Dendritic cell treated with granulocyte-macrophage colony-stimulating factor and Interleukin-4, amounts not matched to agents 40 ng/mL and 50 ng/mL, for 4 days (primary cell): ENCODE measurements around the gene ABLIM2.

ENCODE experiments used
- H3K27ac Mint-ChIP-seq: one replicate; pipeline ENCODE4 v1.8.0; 2022; ENCODE audit warnings: mild to moderate bottlenecking, mixed read lengths
- H3K27me3 Mint-ChIP-seq: one replicate; pipeline ENCODE4 v1.8.0; 2022; ENCODE audit warnings: mild to moderate bottlenecking, mixed read lengths
- H3K36me3 Mint-ChIP-seq: one replicate; pipeline ENCODE4 v1.8.0; 2022; ENCODE audit warnings: low read depth, mixed read lengths
- H3K4me1 Mint-ChIP-seq: one replicate; pipeline ENCODE4 v1.8.0; 2022; ENCODE audit warnings: low read depth, mixed read lengths
- H3K4me3 Mint-ChIP-seq: one replicate; pipeline ENCODE4 v1.8.0; 2022; ENCODE audit warnings: mild to moderate bottlenecking, moderate library complexity, mixed read lengths
- H3K9me3 Mint-ChIP-seq: one replicate; pipeline ENCODE4 v1.8.0; 2022; ENCODE audit warnings: mixed read lengths
- intact Hi-C: fragments of 100-400 bp; cut with micrococcal nuclease; formaldehyde crosslinking; loops from one replicate; pipeline ENCODE4 v1.15.0; 2022

Gene ABLIM2

DNA sequence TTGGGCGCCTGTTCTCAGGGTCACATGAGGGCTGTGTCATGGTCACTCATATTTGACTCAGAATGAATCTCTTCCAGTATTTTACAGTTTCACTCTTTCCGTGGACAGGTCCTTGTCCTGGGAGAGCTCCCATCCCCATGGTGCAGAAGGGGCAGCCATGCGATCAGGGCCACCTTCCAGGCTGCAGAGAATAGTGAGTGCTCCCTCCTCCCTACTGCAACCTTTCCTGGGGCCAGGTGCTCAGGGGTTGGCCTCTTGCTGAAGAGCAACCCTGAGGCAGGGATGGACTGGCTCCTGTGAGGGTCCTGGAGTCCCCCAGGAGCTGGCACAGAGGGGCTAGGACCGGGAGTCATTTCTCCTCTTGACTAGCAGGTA lies 108.4 kb downstream of the ABLIM2 start:
- no peak overlapping the region for H3K27ac Mint-ChIP-seq
- peaks cover 5% of the 10 kb centered on the region for H3K9me3 Mint-ChIP-seq
- H3K4me3 Mint-ChIP-seq, result no peak overlapping the region
- peaks cover 39% of the 10 kb centered on the region for H3K27me3 Mint-ChIP-seq
- intact Hi-C loops, result no loop called here
- no peaks in the 10 kb centered on the region for H3K4me1 Mint-ChIP-seq
- no peaks in the 10 kb centered on the region for H3K36me3 Mint-ChIP-seq

DNA sequence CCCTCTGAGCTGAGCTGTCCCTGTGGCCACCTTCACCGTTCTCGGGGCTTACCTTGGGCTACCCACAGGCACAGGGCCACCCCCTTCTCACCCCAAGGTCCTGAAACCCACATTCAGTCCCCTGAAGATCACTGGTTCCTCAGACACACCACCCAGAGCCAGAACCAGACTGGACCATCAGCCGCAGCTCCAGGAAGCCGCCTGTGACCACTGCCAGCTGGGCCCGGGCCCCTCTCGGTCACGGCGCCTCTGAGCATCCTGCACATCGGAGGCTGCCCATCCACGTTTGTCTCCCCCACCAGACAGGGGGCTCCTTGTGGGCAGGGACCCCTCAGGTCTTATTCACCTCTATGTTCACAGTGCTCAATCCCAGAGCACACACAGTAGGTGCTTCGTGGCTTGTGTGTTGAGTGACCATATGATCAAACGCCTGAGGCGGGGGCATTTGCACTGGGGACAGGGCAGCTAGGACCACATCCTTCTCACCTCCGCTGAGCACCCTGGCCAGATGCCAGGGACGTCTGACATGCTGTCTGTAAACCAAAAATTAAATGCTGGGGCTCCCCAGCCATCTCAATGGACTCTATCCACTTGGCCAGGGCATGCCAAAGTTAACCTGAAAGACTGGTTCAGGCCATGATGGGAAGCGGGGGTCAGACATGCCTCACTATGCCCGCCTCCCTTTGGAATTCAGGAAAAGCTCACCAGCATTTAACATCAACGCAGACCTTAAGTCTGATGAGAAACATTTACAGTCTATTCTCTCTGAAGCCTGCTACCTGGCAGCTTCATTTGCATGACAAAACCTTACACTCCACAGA lies 109.5 kb downstream of the ABLIM2 start:
- Mint-ChIP-seq H3K36me3 (no peaks in the 10 kb centered on the region), H3K4me1 (no peaks in the 10 kb centered on the region), H3K9me3 (no peaks in the 10 kb centered on the region), H3K4me3 (no peak overlapping the region), H3K27ac (no peak overlapping the region), H3K27me3 (peaks cover 46% of the 10 kb centered on the region)
- intact Hi-C loops, result no loop called here

DNA sequence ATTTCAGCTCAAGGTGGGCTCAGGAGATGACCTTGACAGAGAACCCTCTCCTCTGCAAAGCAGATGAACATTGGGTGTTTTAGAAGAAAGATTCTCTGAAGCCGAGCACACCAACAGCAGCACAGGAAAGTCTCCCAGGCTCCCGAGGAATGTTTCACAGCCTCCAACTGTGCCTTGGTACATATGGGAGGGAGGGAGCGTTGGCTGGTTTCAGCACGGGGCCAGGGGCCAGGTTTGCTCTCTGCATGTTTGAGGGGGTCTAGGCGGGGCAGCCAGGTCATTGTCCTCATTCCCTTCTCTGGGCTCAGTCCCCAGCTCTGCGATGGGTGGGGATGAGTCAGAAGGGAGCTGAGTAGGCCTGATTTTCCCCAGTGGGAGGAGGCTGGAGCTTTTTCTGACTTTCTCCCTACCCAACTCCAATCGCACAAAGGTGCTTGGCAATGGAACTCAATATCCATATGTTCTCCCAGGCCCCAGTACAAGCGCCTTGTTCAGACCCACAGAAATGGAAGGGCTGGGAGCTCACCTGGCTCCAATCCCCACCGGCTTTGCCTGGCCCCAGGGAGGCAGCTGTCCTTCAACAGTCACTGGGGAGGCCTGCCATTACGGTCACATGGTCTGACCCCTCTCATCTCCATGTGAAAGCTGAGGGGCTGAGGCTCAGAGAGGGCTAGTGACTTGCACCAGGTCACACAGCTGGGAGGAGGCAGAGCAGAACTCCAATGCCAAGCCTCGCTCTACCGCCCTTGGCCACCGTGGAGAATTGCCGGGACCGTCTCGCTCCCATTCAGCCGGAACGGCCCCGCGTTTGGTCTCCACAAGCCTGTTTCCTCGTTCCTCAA lies 110.6 kb downstream of the ABLIM2 start:
- H3K27me3 Mint-ChIP-seq, result peaks cover 49% of the 10 kb centered on the region
- no peak overlapping the region for H3K4me3 Mint-ChIP-seq
- intact Hi-C loops, result no loop called here
- H3K4me1 Mint-ChIP-seq, result no peaks in the 10 kb centered on the region
- H3K36me3 Mint-ChIP-seq, result no peaks in the 10 kb centered on the region
- H3K27ac Mint-ChIP-seq, result no peak overlapping the region
- no peaks in the 10 kb centered on the region for H3K9me3 Mint-ChIP-seq

DNA sequence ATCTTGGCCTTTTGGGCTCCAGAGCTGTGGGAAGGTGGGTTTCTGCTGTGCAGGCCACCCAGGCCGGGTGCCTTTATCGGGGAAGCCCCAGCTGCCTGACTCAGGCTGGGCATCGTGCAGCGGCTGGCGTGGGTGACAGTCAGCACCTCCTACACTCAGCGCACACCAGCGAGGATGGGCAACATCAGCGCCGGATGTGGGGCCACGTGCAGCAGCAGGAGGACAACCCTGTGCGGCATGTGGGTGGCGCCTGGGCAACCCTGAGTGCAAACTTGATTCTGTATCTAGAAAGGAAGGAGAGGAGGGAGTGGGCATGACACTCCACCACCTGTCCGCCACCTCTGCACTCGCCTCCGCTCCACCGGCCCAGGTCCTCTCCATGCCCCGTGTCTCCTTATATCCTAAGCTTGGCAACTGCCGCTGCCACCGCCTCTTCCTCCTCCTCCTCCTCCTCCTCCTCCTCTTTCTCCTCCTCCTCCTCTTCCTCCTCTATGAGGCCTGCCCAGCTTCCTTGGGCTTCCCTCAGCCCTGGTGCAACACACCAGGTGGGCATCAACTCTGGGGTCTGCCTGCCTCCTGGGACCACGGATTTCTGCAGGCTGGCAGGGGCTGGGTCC lies 111.6 kb downstream of the ABLIM2 start:
- intact Hi-C loops, result no loop called here
- Mint-ChIP-seq H3K4me1 (no peaks in the 10 kb centered on the region), H3K36me3 (no peaks in the 10 kb centered on the region), H3K9me3 (no peaks in the 10 kb centered on the region), H3K4me3 (no peak overlapping the region), H3K27me3 (peaks cover 50% of the 10 kb centered on the region), H3K27ac (no peak overlapping the region)

DNA sequence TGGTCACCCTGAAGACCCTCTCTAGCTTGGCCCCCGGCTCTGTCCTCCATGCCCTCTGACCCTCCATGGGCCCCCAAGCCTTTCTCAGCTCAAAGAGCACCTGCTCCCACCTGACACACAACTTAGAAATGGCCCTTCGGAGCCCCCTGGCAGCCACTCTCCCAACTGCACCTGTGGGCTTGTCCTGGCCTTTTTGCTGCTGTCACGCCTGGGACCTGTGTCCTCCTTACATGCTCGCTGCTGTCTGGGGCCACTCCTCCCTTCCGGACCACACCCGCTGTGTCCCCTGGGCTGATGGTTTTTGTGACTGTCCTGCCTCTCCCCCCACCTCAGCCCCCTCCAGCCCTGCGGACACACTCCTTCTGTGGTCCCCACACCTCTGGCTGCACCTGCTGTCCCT lies 112.7 kb downstream of the ABLIM2 start:
- H3K27ac Mint-ChIP-seq, result no peak overlapping the region
- no peaks in the 10 kb centered on the region for H3K36me3 Mint-ChIP-seq
- H3K4me3 Mint-ChIP-seq, result no peak overlapping the region
- intact Hi-C loops, result no loop called here
- no peaks in the 10 kb centered on the region for H3K4me1 Mint-ChIP-seq
- H3K9me3 Mint-ChIP-seq, result no peaks in the 10 kb centered on the region
- H3K27me3 Mint-ChIP-seq, result peaks cover 46% of the 10 kb centered on the region

DNA sequence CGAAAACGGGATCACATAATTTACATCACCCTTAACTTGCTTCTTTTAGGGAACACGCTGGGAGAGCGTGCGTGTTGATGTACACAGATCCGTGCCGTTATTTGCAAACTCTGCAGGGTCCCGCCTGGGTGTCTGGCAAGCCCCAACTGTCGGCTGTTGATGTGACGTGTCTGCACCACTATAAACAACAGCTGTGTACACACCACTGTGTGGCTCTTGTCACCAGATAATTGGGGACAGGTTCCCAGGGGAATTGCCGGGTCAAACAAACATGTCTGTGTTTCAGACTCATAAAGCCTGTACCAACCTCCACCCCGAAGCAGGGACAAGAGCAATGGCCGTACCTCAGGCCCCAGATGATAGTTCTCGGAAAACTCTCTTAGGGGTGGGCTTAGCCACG lies 113.9 kb downstream of the ABLIM2 start:
- Mint-ChIP-seq H3K27me3 (peaks cover 36% of the 10 kb centered on the region), H3K9me3 (no peaks in the 10 kb centered on the region), H3K4me3 (no peak overlapping the region), H3K36me3 (no peaks in the 10 kb centered on the region), H3K27ac (no peak overlapping the region), H3K4me1 (no peaks in the 10 kb centered on the region)
- intact Hi-C loops, result no loop called here

DNA sequence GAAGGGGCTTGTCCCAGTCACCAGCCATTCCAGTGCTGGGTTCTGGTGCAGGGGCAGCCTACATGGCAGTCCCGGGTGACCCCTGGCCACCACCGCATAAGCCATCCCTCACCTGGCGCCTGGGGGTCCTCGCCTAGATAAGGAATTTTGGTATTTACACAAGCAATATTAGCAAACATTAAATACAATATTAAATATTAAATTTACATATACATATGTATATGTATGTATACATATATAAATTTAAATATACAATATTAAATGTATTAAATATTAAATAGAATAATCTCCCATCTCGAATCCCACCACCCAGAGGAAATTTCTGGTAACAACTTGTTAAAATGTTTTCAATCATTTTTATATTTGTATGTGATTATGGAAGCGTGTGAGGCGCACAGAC lies 114.4 kb downstream of the ABLIM2 start:
- H3K4me1 Mint-ChIP-seq, result no peaks in the 10 kb centered on the region
- no peaks in the 10 kb centered on the region for H3K9me3 Mint-ChIP-seq
- no peaks in the 10 kb centered on the region for H3K36me3 Mint-ChIP-seq

DNA sequence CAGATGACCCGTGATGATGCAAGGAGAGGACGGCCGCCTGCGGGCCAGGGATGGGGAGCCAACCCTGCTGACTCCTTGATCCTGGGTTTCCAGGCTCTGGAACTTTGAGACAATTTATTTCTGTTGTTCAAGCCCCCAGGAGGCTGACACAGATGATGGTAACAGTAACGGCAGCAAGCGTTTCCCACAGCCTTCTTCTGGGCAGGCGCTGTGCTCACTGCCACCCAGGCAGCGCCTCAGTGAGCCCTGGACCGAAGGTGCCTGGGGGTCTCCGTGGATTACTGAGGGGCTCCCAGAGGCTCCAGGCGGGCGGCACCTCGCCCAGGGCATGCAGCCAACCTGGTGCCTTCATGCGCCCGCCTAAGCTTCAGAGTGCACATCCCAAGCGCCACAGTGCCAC lies 115.0 kb downstream of the ABLIM2 start:
- Mint-ChIP-seq H3K36me3 (no peaks in the 10 kb centered on the region), H3K9me3 (no peaks in the 10 kb centered on the region), H3K27me3 (peaks cover 40% of the 10 kb centered on the region), H3K4me3 (no peak overlapping the region), H3K27ac (no peak overlapping the region), H3K4me1 (no peaks in the 10 kb centered on the region)
- intact Hi-C loops, result no loop called here

More for the DNA sequence above, 114.4 kb downstream of the ABLIM2 start:
- H3K27me3 Mint-ChIP-seq, result peaks cover 34% of the 10 kb centered on the region
- no peak overlapping the region for H3K27ac Mint-ChIP-seq
- no peak overlapping the region for H3K4me3 Mint-ChIP-seq
- intact Hi-C loops, result no loop called here

DNA sequence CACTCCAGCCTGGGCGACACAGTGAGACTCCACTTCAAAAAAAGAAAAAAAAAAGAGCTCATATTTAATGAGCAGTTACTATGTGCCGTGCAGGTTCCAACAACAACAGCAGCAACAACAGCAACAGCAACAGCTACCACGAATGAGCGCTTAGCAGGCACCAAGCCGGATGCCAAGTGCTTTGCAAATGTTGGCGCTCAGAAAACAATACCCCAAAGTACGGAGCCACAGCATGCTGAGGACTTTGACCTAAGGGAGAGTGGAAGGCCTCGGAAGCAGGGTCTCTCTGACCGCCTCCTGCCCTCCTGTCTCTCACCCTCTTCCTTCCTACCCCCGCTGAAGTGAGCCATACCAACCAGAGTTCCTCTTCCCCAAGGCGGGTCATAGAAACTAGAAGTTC lies 116.7 kb downstream of the ABLIM2 start:
- H3K27me3 Mint-ChIP-seq, result peaks cover 42% of the 10 kb centered on the region
- H3K9me3 Mint-ChIP-seq, result no peaks in the 10 kb centered on the region
- H3K36me3 Mint-ChIP-seq, result no peaks in the 10 kb centered on the region
- no peaks in the 10 kb centered on the region for H3K4me1 Mint-ChIP-seq
- no peak overlapping the region for H3K4me3 Mint-ChIP-seq
- H3K27ac Mint-ChIP-seq, result no peak overlapping the region
- intact Hi-C loops, result no loop called here

DNA sequence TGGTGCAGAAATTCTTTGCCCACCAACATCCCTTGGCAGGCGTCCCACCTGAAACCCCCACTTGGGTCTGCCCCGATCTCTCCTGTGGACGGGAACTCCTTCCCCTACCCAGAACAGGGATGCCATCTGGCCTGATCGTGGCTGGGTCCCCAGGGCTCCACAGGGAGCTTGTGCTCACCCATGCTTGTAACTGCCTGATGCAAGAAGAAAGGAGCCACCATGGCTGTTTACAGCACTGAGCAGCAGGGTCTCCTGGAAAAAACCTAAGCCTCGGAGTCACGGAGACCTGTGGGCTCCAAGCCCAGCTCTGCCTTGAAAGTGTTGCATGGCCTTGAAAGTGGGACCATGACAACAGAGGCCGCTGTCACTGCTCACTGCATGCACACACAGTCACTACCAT lies 117.4 kb downstream of the ABLIM2 start:
- Mint-ChIP-seq H3K4me1 (no peaks in the 10 kb centered on the region), H3K27me3 (peaks cover 38% of the 10 kb centered on the region), H3K4me3 (no peak overlapping the region), H3K9me3 (no peaks in the 10 kb centered on the region), H3K36me3 (no peaks in the 10 kb centered on the region), H3K27ac (no peak overlapping the region)
- intact Hi-C loops, result no loop called here

DNA sequence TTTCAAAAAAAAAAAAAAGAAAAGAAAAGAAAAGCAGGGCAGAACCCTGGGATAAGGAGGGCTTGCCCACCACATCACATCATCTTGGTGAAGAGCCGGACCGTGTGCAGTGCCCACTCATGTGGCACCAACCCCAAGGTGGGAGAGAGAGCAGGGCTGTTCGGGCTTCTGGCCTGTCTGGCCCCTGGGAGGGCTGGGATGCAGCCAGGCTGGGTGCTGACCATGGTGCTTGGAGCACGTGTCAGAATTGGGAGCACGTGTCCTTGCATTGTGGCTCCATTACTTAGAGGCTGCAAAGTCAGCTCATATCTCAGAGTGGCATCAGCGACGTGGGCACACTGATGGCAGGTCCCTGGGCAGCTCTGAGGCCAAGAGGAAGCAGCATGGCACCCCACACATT lies 118.0 kb downstream of the ABLIM2 start:
- Mint-ChIP-seq H3K27ac (no peak overlapping the region), H3K36me3 (no peaks in the 10 kb centered on the region), H3K4me3 (no peak overlapping the region), H3K4me1 (no peaks in the 10 kb centered on the region), H3K9me3 (no peaks in the 10 kb centered on the region), H3K27me3 (peaks cover 34% of the 10 kb centered on the region)
- intact Hi-C loops, result no loop called here

DNA sequence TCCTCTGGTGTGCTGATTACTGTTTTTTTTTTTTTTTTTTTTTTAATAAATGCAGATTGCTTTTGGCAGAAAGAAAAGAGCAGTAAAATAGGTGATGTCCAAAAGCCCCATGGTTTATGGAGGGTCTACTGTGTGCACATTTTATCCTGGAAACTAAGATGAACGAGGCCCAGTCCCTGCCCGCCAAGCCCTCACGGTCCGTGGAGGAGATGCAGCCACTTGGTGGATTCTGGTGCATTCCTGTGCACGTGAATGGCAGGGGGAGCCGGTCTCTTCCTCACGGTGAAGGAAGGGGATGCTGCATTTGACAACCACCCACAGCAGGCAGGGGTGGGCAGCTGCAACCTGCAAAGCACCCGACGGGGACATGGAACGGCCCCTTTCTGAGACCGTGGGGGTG lies 118.8 kb downstream of the ABLIM2 start:
- Mint-ChIP-seq H3K36me3 (no peaks in the 10 kb centered on the region), H3K4me1 (no peaks in the 10 kb centered on the region), H3K9me3 (no peaks in the 10 kb centered on the region), H3K4me3 (no peak overlapping the region), H3K27ac (no peak overlapping the region), H3K27me3 (peaks cover 31% of the 10 kb centered on the region)
- intact Hi-C loops, result no loop called here

DNA sequence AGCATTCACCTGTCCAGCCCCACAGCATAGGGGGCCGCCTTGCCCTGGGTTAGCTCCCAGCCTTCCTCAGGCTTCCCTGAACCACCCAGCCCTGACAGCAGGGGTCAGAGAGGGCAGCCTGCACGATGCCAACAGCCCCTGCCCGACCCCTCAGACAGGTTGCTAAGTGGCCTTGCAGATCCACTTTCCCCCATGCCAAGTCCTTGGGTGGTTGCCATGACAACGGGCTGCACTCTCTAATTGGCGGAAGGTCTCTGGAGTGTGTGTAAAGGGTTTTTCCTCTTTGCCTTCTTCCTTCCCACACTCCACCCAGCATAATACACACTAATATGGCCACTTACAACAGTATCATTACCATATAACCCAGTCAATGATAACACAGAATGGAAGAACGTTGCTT lies 119.3 kb downstream of the ABLIM2 start:
- intact Hi-C loops, result no loop called here
- H3K4me3 Mint-ChIP-seq, result no peak overlapping the region

DNA sequence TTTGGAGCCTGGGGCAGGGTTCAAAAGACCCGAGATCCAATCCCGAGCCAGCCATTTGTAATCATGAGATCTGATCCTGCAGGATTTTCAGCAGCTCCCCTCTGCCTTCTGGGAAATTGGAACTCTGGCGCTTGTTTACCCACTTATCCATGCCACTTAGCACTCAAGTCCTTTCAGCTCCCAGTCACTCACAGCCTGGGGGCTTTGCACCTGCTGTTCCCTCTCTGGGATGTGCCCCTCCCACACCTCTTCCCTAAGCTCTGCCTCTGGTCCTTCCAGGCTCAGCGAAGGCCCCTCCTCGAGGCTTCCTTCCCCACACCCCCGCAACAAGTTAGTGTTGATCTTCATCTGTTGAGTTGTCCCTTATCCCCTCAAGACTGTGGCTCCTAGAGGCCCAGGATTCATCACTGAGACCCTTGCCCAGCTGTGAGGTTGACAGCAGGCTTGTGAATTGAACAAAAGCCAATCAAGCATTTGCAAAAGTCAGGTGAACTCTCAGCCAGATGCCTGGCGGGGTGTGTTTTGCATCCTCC lies 119.8 kb downstream of the ABLIM2 start:
- Mint-ChIP-seq H3K27me3 (peaks cover 26% of the 10 kb centered on the region), H3K4me1 (no peaks in the 10 kb centered on the region), H3K27ac (no peak overlapping the region), H3K9me3 (no peaks in the 10 kb centered on the region), H3K36me3 (no peaks in the 10 kb centered on the region), H3K4me3 (no peak overlapping the region)
- intact Hi-C loops, result no loop called here

More for the DNA sequence above, 119.3 kb downstream of the ABLIM2 start:
- Mint-ChIP-seq H3K27ac (no peak overlapping the region), H3K36me3 (no peaks in the 10 kb centered on the region), H3K27me3 (peaks cover 27% of the 10 kb centered on the region), H3K9me3 (no peaks in the 10 kb centered on the region), H3K4me1 (no peaks in the 10 kb centered on the region)
